H1 (cell line): ENCODE measurements around the gene TUG1. TPM values are rescaled to one million over a fixed set of nuclear protein-coding genes. Genes with fewer than 3 reads are reported as not detected.

Source experiments
- CTCF ChIA-PET: fragments of 300-600 bp; sonication (Branson Sonifier 250); formaldehyde crosslinking; loops from one replicate; lab custom pipeline; 2021; ENCODE audit not compliant: partially characterized antibody; lab: Charles Lee
- POLR2A ChIA-PET: fragments of 300-600 bp; sonication (Branson Sonifier 250); formaldehyde crosslinking; loops from one replicate; lab custom pipeline; 2021; ENCODE audit warnings: inconsistent platforms; ENCODE audit not compliant: partially characterized antibody; lab: Charles Lee
- DNase-seq, 2 experiments: peaks; one replicate each; pipeline versions ENCODE4 v3.0.0 to v3.0.0-alpha.2; 2010 to 2022; ENCODE audit warnings: low spot score in 2 of 2, low read depth in 1 of 2, mixed read lengths in 1 of 2
- FAIRE-seq: peaks from 2 replicates; lab custom pipeline; 2011; peaks lifted over from hg19 to GRCh38; lab: Jason Lieb, UNC
- H2AFZ ChIP-seq: 2 replicates; pipeline ENCODE4 v1.8.1; 2012; ENCODE audit warnings: low read length, inconsistent platforms
- H2AK5ac ChIP-seq: 2 replicates; pipeline ENCODE4 v1.6.1; 2013; ENCODE audit warnings: low read depth, low read length
- H2BK120ac ChIP-seq: replicated peaks from 2 replicates; pipeline ENCODE3; 2013; ENCODE audit warnings: low read depth, low read length, inconsistent platforms
- H2BK12ac ChIP-seq: 2 replicates; pipeline ENCODE4 v1.6.1; 2013; ENCODE audit warnings: low read depth, low read length
- H2BK15ac ChIP-seq: 2 replicates; pipeline ENCODE4 v1.6.1; 2013; ENCODE audit warnings: low read length
- H2BK20ac ChIP-seq: 2 replicates; pipeline ENCODE4 v1.6.1; 2013; ENCODE audit warnings: low read length
- H2BK5ac ChIP-seq: 2 replicates; pipeline ENCODE4 v1.6.1; 2013; ENCODE audit warnings: low read depth, low read length
- H3K14ac ChIP-seq: 2 replicates; pipeline ENCODE4 v1.6.1; 2013; ENCODE audit warnings: inconsistent platforms; ENCODE audit not compliant: insufficient read length
- H3K18ac ChIP-seq: 2 replicates; pipeline ENCODE4 v1.6.1; 2013; ENCODE audit warnings: low read length; ENCODE audit errors: extremely low read depth
- H3K23ac ChIP-seq: 2 replicates; pipeline ENCODE4 v1.6.1; 2013; ENCODE audit warnings: inconsistent platforms; ENCODE audit not compliant: insufficient read length
- H3K23me2 ChIP-seq: 2 replicates; pipeline ENCODE4 v1.6.1; 2013; ENCODE audit warnings: low read depth, low read length
- H3K27ac ChIP-seq: 2 replicates; pipeline ENCODE4 v1.6.1; 2011; ENCODE audit warnings: low read depth, low read length, inconsistent platforms
- H3K27me3 ChIP-seq, 4 experiments: replicated peaks in 1 of 4; 1 replicate in 1 of 4; 2 replicates in 3 of 4; pipeline versions ENCODE4 v1.6.1 to v1.8.1; 2011 to 2013; ENCODE audit warnings: low read length in 3 of 4, mild to moderate bottlenecking in 3 of 4, inconsistent platforms in 2 of 4, mixed read lengths in 2 of 4, moderate library complexity in 1 of 4; ENCODE audit not compliant: control insufficient read depth in 3 of 4, insufficient read depth in 3 of 4; ENCODE audit errors: extremely low read depth in 1 of 4
- H3K36me3 ChIP-seq, 4 experiments: 2 replicates each; pipeline versions ENCODE4 v1.6.1 to v1.8.1; 2011 to 2013; ENCODE audit warnings: mild to moderate bottlenecking in 4 of 4, low read length in 3 of 4, moderate library complexity in 2 of 4, control low read depth in 1 of 4, inconsistent platforms in 1 of 4; ENCODE audit not compliant: insufficient read depth in 4 of 4, control insufficient read depth in 2 of 4
- H3K4ac ChIP-seq: replicated peaks from 2 replicates; pipeline ENCODE3; 2013; ENCODE audit warnings: low read length, low read depth, mixed read lengths, inconsistent platforms; ENCODE audit not compliant: insufficient read length
- H3K4me1 ChIP-seq, 4 experiments: replicated peaks in 1 of 4; 1 replicate in 1 of 4; 2 replicates in 3 of 4; pipeline versions ENCODE4 v1.6.1 to v1.8.1; 2011 to 2013; ENCODE audit warnings: low read length in 3 of 4, inconsistent platforms in 2 of 4, mixed read lengths in 1 of 4; ENCODE audit not compliant: insufficient read depth in 4 of 4, control insufficient read depth in 3 of 4
- H3K4me2 ChIP-seq, 2 experiments: 2 replicates each; pipeline versions ENCODE4 v1.6.1 to v1.8.1; 2011 to 2013; ENCODE audit warnings: low read depth in 2 of 2, low read length in 2 of 2, control low read depth in 1 of 2, inconsistent platforms in 1 of 2, mild to moderate bottlenecking in 1 of 2; ENCODE audit not compliant: insufficient read depth in 1 of 2
- H3K4me3 ChIP-seq, 4 experiments: fragments of 200-600, 300-600 bp in 1 of 4; sonication (generic), shearing (Covaris generic), sonication (Bioruptor Twin) in 1 of 4; 2 replicates each; pipeline versions ENCODE4 v1.5.1 to v1.8.1; 2011 to 2016; ENCODE audit warnings: low read length in 4 of 4, low read depth in 3 of 4, control low read depth in 2 of 4, inconsistent platforms in 2 of 4, mild to moderate bottlenecking in 2 of 4, mixed read lengths in 1 of 4, moderate library complexity in 1 of 4; ENCODE audit not compliant: insufficient read depth in 2 of 4; ENCODE audit errors: extremely low read depth in 1 of 4
- H3K56ac ChIP-seq: replicated peaks from 2 replicates; pipeline ENCODE3; 2013; ENCODE audit warnings: low read depth, mild to moderate bottlenecking, mixed read lengths, low read length, inconsistent platforms; ENCODE audit not compliant: insufficient read length
- H3K79me1 ChIP-seq: 2 replicates; pipeline ENCODE4 v1.6.1; 2013; ENCODE audit warnings: low read depth, low read length, control low read depth
- H3K79me2 ChIP-seq, 2 experiments: 2 replicates each; pipeline versions ENCODE4 v1.6.1 to v1.8.1; 2012 to 2013; ENCODE audit warnings: low read length in 2 of 2, mild to moderate bottlenecking in 2 of 2, inconsistent platforms in 1 of 2; ENCODE audit not compliant: insufficient read depth in 2 of 2, control insufficient read depth in 1 of 2
- H3K9ac ChIP-seq, 4 experiments: replicated peaks in 1 of 4; 1 replicate in 1 of 4; 2 replicates in 3 of 4; pipeline versions ENCODE4 v1.6.1 to v1.8.1; 2011 to 2013; ENCODE audit warnings: low read depth in 3 of 4, low read length in 3 of 4, control low read depth in 2 of 4, mild to moderate bottlenecking in 2 of 4, moderate library complexity in 2 of 4, inconsistent platforms in 1 of 4; ENCODE audit errors: extremely low read depth in 1 of 4
- H3K9me3 ChIP-seq, 2 experiments: 2 replicates each; pipeline versions ENCODE4 v1.6.1 to v1.8.1; 2012 to 2013; ENCODE audit warnings: mild to moderate bottlenecking in 2 of 2, moderate library complexity in 2 of 2, control low read depth in 1 of 2, inconsistent platforms in 1 of 2, low read depth in 1 of 2, low read length in 1 of 2, mixed read lengths in 1 of 2; ENCODE audit not compliant: insufficient read depth in 2 of 2
- H4K20me1 ChIP-seq, 2 experiments: replicated peaks in 1 of 2; 2 replicates each; pipeline versions ENCODE3 to v1.8.1; 2011 to 2013; ENCODE audit warnings: inconsistent platforms in 2 of 2, low read length in 2 of 2, mild to moderate bottlenecking in 1 of 2; ENCODE audit not compliant: insufficient read depth in 2 of 2, control insufficient read depth in 1 of 2
- H4K5ac ChIP-seq: 2 replicates; pipeline ENCODE4 v1.6.1; 2013; ENCODE audit warnings: low read length, low read depth, mixed read lengths, inconsistent platforms; ENCODE audit not compliant: insufficient read length
- H4K8ac ChIP-seq: 2 replicates; pipeline ENCODE4 v1.8.0; 2013; ENCODE audit warnings: mild to moderate bottlenecking, moderate library complexity, low read length, inconsistent platforms; ENCODE audit not compliant: insufficient read depth; ENCODE audit errors: extremely low read depth
- H4K91ac ChIP-seq: replicated peaks from 2 replicates; pipeline ENCODE3; 2013; ENCODE audit warnings: low read length, mixed read lengths, inconsistent platforms; ENCODE audit not compliant: insufficient read length
- CEBPB ChIP-seq: IDR thresholded peaks from 2 replicates; pipeline ENCODE4 v1.6.1; 2012; ENCODE audit warnings: low read depth, low read length
- CHD1 ChIP-seq: IDR thresholded peaks from 2 replicates; pipeline ENCODE4 v1.6.1; 2012; ENCODE audit warnings: low read depth, low read length, improper control_type of control experiment
- CTBP2 ChIP-seq: IDR thresholded peaks from 2 replicates; pipeline ENCODE4 v1.7.0; 2011; ENCODE audit warnings: borderline replicate concordance, mild to moderate bottlenecking, moderate library complexity, mixed read lengths, low read length; ENCODE audit not compliant: insufficient read depth, insufficient read length
- CTCF ChIP-seq, 3 experiments: IDR thresholded peaks; 1 replicate in 2 of 3; 2 replicates in 1 of 3; pipeline versions ENCODE4 v1.5.1 to v1.6.1; 2011; ENCODE audit warnings: low read length in 3 of 3, mild to moderate bottlenecking in 3 of 3, inconsistent platforms in 2 of 3, low read depth in 1 of 3, moderate library complexity in 1 of 3; ENCODE audit not compliant: insufficient read depth in 1 of 3; ENCODE audit errors: control extremely low read depth in 1 of 3
- POLR2A ChIP-seq, 2 experiments: IDR thresholded peaks; 1 replicate in 1 of 2; 2 replicates in 1 of 2; pipeline ENCODE4 v1.6.1; 2011; ENCODE audit warnings: low read depth in 2 of 2, low read length in 2 of 2, mild to moderate bottlenecking in 2 of 2; ENCODE audit errors: control extremely low read depth in 1 of 2
- POLR2AphosphoS5 ChIP-seq: IDR thresholded peaks from 2 replicates; pipeline ENCODE4 v1.6.1; 2011; ENCODE audit warnings: low read depth, low read length
- RAD21 ChIP-seq, 2 experiments: IDR thresholded peaks in 1 of 2; conservative IDR thresholded peaks in 1 of 2; 2 replicates each; pipeline ENCODE4 v1.6.1; 2011; ENCODE audit warnings: low read depth in 2 of 2, low read length in 2 of 2, improper control_type of control experiment in 1 of 2, inconsistent platforms in 1 of 2, mild to moderate bottlenecking in 1 of 2, moderate library complexity in 1 of 2
- RXRA ChIP-seq: IDR thresholded peaks from 2 replicates; pipeline ENCODE4 v1.6.1; 2011; ENCODE audit warnings: low read depth, mild to moderate bottlenecking, low read length, moderate library complexity; ENCODE audit not compliant: insufficient read depth
- SAP30 ChIP-seq: fragments of 300-600 bp; sonication (generic); IDR thresholded peaks from 2 replicates; pipeline ENCODE4 v1.7.1; 2012; ENCODE audit warnings: low read length, moderate library complexity, mild to moderate bottlenecking, inconsistent platforms; ENCODE audit not compliant: insufficient read depth, insufficient replicate concordance
- SIX5 ChIP-seq: IDR thresholded peaks from 2 replicates; pipeline ENCODE4 v1.6.1; 2011; ENCODE audit warnings: mild to moderate bottlenecking, low read depth, low read length
- WGBS, 2 experiments: shearing (Covaris generic) in 1 of 2; methylation state at CpG; one replicate each; pipeline versions ENCODE4 v1.1.6 to v1.1.7; 2013 to 2015; ENCODE audit warnings: low lambda C conversion rate in 2 of 2, mixed read lengths in 2 of 2, inconsistent platforms in 1 of 2, low coverage in 1 of 2, missing lambda C conversion rate in 1 of 2; ENCODE audit not compliant: insufficient replicate concordance in 2 of 2, insufficient coverage in 1 of 2, insufficient read length in 1 of 2; ENCODE audit errors: extremely low coverage in 1 of 2, missing lambda C conversion rate in 1 of 2; 5-methylcytosine and 5-hydroxymethylcytosine counted together
- polyA plus RNA-seq, 7 experiments: library from polyadenylated mRNA; depleted of rRNA in 3 of 7; stranded (reverse) in 5 of 7; unstranded in 2 of 7; fragments of >200 nt in 5 of 7; fragments of 200-250 nt in 2 of 7; gene quantifications; 1 replicate in 5 of 7; 2 replicates in 1 of 7; 4 replicates in 1 of 7; pipeline versions ENCODE4 v1.2.1 to v1.2.3, GENCODE V29; 2011 to 2013; ENCODE audit warnings: missing spikeins in 2 of 7, mixed read lengths in 2 of 7
- total RNA-seq: library from RNA; stranded (reverse); fragmentation: NEBNext Ultra II Directional; extraction: Animal tissue kit (Norgen Biotek cat#: 25700); gene quantifications from 2 replicates; pipeline ENCODE4 v1.2.1, GENCODE V29; 2021

The TUG1 gene
- total and polyA plus RNA-seq, 2 of the 8 experiments (the other 6 are each of a cell fraction or from before 2014, with no cell fraction given) = 119 to 129 TPM

DNA sequence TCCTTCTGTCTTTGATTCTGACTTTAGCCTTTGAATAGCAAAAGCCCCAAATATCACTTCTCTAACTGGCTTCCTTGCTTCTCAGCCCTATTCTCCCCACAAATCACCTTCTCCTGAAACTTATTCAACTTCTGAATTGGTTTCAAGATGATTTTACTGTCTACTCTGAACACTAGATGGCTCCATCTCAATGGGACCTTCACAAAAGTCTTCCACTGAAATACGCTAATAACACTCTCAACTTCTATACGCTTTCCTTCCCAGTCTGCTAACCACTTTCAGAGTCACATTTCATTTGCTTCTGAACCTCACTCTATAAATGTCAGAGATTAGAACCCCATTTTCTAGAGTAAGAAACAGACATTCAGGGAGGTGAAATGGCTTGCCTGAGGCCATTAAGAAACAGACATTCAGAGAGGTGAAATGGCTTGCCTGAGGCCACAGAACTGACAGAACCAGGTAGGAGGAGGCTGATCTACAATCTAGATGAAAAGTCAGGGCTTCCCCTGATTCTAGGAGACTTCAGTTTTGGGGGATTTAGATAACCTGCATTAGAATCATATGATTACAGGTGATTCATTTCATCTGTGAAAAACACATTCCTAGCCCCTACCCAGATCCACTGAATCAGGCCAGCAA lies 21.1 kb upstream of the TUG1 start:
- no peak overlapping the region for H3K4me3 ChIP-seq
- no peak overlapping the region for H2BK15ac ChIP-seq
- no peak overlapping the region for H3K4me2 ChIP-seq
- H3K14ac ChIP-seq = no peak overlapping the region
- peaks cover 6 to 14% of the 10 kb centered on the region in 2 experiments for H4K20me1 ChIP-seq
- H3K9me3 ChIP-seq = no peaks in the 10 kb centered on the region
- H3K27ac ChIP-seq = no peak overlapping the region
- H3K4me1 ChIP-seq = no peaks in the 10 kb centered on the region
- no peak for FAIRE-seq
- WGBS, 2 experiments = 84 to 100% methylated on average over 1 to 2 of the region's 2 CpGs
- H3K27me3 ChIP-seq = no peaks in the 10 kb centered on the region
- no peak overlapping the region for H3K18ac ChIP-seq
- no peak overlapping the region for H2BK20ac ChIP-seq
- no peak overlapping the region for H3K56ac ChIP-seq
- no peak overlapping the region for H4K91ac ChIP-seq
- no peaks in the 10 kb centered on the region for H3K23me2 ChIP-seq
- no peak overlapping the region for H2BK12ac ChIP-seq
- no peaks in the 10 kb centered on the region for H3K79me2 ChIP-seq
- no peak for DNase-seq
- H2AFZ ChIP-seq = no peak overlapping the region
- H3K36me3 ChIP-seq = peaks cover 48 to 93% (median 87%) of the 10 kb centered on the region in 4 experiments
- no peak overlapping the region for H3K4ac ChIP-seq
- no peak overlapping the region for H2BK120ac ChIP-seq
- H4K5ac ChIP-seq = no peak overlapping the region
- H4K8ac ChIP-seq = no peak overlapping the region
- CTCF ChIA-PET = interaction anchor here (0.5 to 4.1 kb wide), 5 partner anchors 15 to 878 kb away, joined by 3 to 37 read pairs (median 4); no protein-coding TSS in a partner anchor
- H3K23ac ChIP-seq = no peak overlapping the region
- POLR2A ChIA-PET = interaction anchor here (0.9 to 3.9 kb wide), 4 partner anchors 10 to 137 kb away, joined by 3 to 18 read pairs (median 7); partner anchors contain the start of genes MORC2 and TUG1
- H2BK5ac ChIP-seq = no peak overlapping the region
- peaks cover 5% of the 10 kb centered on the region for H3K79me1 ChIP-seq
- H3K9ac ChIP-seq = no peak overlapping the region
- H2AK5ac ChIP-seq = no peak overlapping the region
- TF ChIP-seq CTBP2 = no peak
- no peak for TF ChIP-seq CEBPB
- TF ChIP-seq RXRA = no peak
- TF ChIP-seq SAP30 = no peak
- no peak for TF ChIP-seq POLR2AphosphoS5
- TF ChIP-seq RAD21 (IDR thresholded peaks at IDR 0.05 in 1 of 2, conservative IDR thresholded peaks at IDR 0.05 in 1 of 2; ENCODE audit: low read depth in 2 of 2, low read length in 2 of 2) = peak; percentile 38 to 41; a peak in 2 of 4 replicates
- peak in 1 of 3 experiments; percentile 40; a peak in 2 of 4 replicates for TF ChIP-seq CTCF (IDR thresholded peaks at IDR 0.05; ENCODE audit: control extremely low read depth in 1 of 3, insufficient read depth in 1 of 3, low read depth in 1 of 3, low read length in 3 of 3)
- no peak for TF ChIP-seq POLR2A (IDR thresholded peaks at IDR 0.05; ENCODE audit: control extremely low read depth in 1 of 2, low read depth in 2 of 2, low read length in 2 of 2)
- no peak for TF ChIP-seq SIX5
- no peak for TF ChIP-seq CHD1
